Measurements from ENCODE around the gene NDN.

DNA sequence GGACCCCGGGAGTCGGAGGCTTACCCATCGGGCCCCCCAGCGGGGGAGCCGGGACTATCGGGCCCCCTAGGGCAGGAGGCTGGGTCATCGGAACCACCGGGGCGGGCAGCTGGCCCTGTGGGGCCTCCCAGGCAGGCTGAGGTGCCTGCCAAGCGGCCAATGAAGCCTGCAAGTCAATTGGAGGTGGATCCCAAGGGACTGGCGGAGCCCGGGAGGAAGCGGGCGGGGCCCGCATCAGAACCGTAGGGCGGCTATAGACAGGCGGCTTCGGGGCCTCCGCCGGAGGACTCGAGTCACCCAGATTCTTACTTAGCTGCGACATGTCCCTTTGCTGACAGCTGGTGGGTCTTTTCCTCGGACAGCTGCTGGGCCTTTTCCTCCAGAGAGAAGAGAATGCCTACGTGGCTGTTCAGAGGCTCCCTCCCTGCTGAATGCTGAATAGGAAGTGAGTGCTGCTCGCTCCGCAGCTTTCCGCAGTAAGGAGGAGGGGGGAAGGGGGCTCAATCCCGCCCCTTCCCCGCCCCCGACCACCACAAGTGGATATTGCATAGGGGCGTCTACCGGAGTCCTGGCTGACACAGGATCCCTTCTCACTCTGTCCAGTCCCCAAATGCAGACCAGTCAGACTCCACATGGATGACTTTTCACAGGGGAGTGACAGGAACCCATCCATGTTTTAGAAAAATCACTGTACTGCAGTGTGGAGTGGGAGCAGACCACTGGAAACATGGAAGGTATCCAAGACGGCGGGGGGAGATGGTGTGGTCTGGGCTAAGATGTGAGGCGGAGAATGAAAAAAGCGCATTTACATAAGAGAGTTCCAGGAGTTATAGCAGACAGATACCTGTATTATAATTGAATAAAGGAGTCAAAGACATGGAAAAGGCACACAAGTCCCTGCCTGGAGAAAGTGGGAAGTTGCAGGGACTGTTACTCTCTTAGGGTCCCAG is 39.4 kb downstream of the NDN start, which contains the start of gene MAGEL2:
- no peak for TF ChIP-seq EZH2 (IDR thresholded peaks at IDR 0.05; ENCODE audit: borderline replicate concordance, low read length)
- TF ChIP-seq, protein P1, sequence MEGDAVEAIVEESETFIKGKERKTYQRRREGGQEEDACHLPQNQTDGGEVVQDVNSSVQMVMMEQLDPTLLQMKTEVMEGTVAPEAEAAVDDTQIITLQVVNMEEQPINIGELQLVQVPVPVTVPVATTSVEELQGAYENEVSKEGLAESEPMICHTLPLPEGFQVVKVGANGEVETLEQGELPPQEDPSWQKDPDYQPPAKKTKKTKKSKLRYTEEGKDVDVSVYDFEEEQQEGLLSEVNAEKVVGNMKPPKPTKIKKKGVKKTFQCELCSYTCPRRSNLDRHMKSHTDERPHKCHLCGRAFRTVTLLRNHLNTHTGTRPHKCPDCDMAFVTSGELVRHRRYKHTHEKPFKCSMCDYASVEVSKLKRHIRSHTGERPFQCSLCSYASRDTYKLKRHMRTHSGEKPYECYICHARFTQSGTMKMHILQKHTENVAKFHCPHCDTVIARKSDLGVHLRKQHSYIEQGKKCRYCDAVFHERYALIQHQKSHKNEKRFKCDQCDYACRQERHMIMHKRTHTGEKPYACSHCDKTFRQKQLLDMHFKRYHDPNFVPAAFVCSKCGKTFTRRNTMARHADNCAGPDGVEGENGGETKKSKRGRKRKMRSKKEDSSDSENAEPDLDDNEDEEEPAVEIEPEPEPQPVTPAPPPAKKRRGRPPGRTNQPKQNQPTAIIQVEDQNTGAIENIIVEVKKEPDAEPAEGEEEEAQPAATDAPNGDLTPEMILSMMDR (conservative IDR thresholded peaks at IDR 0.05 in 1 of 2, IDR thresholded peaks at IDR 0.05 in 1 of 2; ENCODE audit: extremely low read depth in 1 of 2, insufficient read depth in 1 of 2, low read depth in 1 of 2, low read length in 2 of 2) = no peak

Data from mammary epithelial cell (primary cell).